Measurements from ENCODE around the gene FOXO6.
A peak's percentile ranks its signal among the peaks of the same experiment; 100 is the strongest.

- TF ChIP-seq ATF3 (CRISPR knock-in tag; conservative IDR thresholded peaks at IDR 0.05), result no peak
- TF ChIP-seq CTCF (IDR thresholded peaks at IDR 0.05), result peak; percentile 67
- TF ChIP-seq ATF6 (CRISPR knock-in tag; IDR thresholded peaks at IDR 0.05), result no peak
- TF ChIP-seq IRF2 (CRISPR knock-in tag; IDR thresholded peaks at IDR 0.05; ENCODE audit: borderline replicate concordance, low read depth), result no peak
- TF ChIP-seq E2F4 (CRISPR knock-in tag; IDR thresholded peaks at IDR 0.05; ENCODE audit: borderline replicate concordance, low read depth), result no peak
- TF ChIP-seq ZSCAN18 (CRISPR knock-in tag; IDR thresholded peaks at IDR 0.05), result no peak
- no peak for TF ChIP-seq ZNF121 (CRISPR knock-in tag; IDR thresholded peaks at IDR 0.05)
- TF ChIP-seq STAT6 (CRISPR knock-in tag; conservative IDR thresholded peaks at IDR 0.05; ENCODE audit: low read depth), result no peak
- no peak for TF ChIP-seq E2F1 (CRISPR knock-in tag; IDR thresholded peaks at IDR 0.05)
- TF ChIP-seq ZNF232 (CRISPR knock-in tag; IDR thresholded peaks at IDR 0.05), result no peak
- TF ChIP-seq ETV6 (CRISPR knock-in tag; IDR thresholded peaks at IDR 0.05), result no peak; the same call in 1 of the 2 replicates
- no peak for TF ChIP-seq ELF4 (CRISPR knock-in tag; IDR thresholded peaks at IDR 0.05; ENCODE audit: low read depth)
Observed at GRCh38 chr1:41360786-41361494, at the start of gene FOXO6.
